K562 (cell line): ENCODE measurements around the gene CABP4. TPM values are rescaled to one million over a fixed set of nuclear protein-coding genes. Genes with fewer than 3 reads are reported as not detected.
A peak's percentile ranks its signal among the peaks of the same experiment; 100 is the strongest.

Experiments used
- BACH1 ChIP-seq: fragments of 200-800 bp; sonication (Bioruptor generic); IDR thresholded peaks from 2 replicates; pipeline ENCODE4 v1.6.1; 2016; ENCODE audit warnings: missing genetic modification characterization, missing compliant biosample characterization
- CAMTA2 ChIP-seq: fragments of 250-450 bp; sonication (Bioruptor Pico); conservative IDR thresholded peaks from 2 replicates; pipeline ENCODE4 v1.5.1; 2022
- CXXC5 ChIP-seq: fragments of 250-450 bp; sonication (Bioruptor Pico); IDR thresholded peaks from 2 replicates; pipeline ENCODE4 v1.8.0; 2022; ENCODE audit warnings: inconsistent platforms, mild to moderate bottlenecking, moderate library complexity
- ETS2 ChIP-seq: IDR thresholded peaks from 2 replicates; pipeline ENCODE4 v1.6.1; 2016; ENCODE audit warnings: borderline replicate concordance, missing genetic modification characterization, mild to moderate bottlenecking, moderate library complexity, missing compliant biosample characterization; ENCODE audit not compliant: poor library complexity, severe bottlenecking
- HBP1 ChIP-seq: fragments of 450-650 bp; formaldehyde crosslinking; IDR thresholded peaks from 2 replicates; pipeline ENCODE4 v1.4.0; 2022; ENCODE audit warnings: missing genetic modification characterization
- HEY1 ChIP-seq: fragments of 250-450 bp; sonication (Bioruptor Pico); IDR thresholded peaks from 2 replicates; pipeline ENCODE4 v1.5.0; 2020; ENCODE audit warnings: mild to moderate bottlenecking, moderate library complexity, borderline replicate concordance
- PYGO2 ChIP-seq: fragments of 450-650 bp; IDR thresholded peaks from 2 replicates; pipeline ENCODE4 v1.6.1; 2016; ENCODE audit warnings: mild to moderate bottlenecking, missing genetic modification characterization, moderate library complexity, missing compliant biosample characterization
- RBBP5 ChIP-seq: fragments of 200-600 bp; sonication (generic); IDR thresholded peaks from 2 replicates; pipeline ENCODE4 v1.6.1; 2012; ENCODE audit warnings: borderline replicate concordance, mild to moderate bottlenecking, low read length, control low read depth, inconsistent platforms; ENCODE audit not compliant: insufficient read depth, poor library complexity, severe bottlenecking
- RBM25 ChIP-seq: fragments of 200-400 bp; formaldehyde crosslinking; IDR thresholded peaks from 2 replicates; pipeline ENCODE4 v1.6.1; 2018; ENCODE audit warnings: low read length, low read depth, moderate library complexity; ENCODE audit not compliant: severe bottlenecking
- SMARCC2 ChIP-seq: fragments of 450-650 bp; IDR thresholded peaks from 2 replicates; pipeline ENCODE4 v1.6.1; 2017; ENCODE audit warnings: antibody characterized with exemption, moderate library complexity, mild to moderate bottlenecking, low read depth
- SUPT5H ChIP-seq: fragments of 450-650 bp; IDR thresholded peaks from 2 replicates; pipeline ENCODE4 v1.6.1; 2016
- TAF7 ChIP-seq: fragments of 450-650 bp; IDR thresholded peaks from 2 replicates; pipeline ENCODE4 v1.6.1; 2016; ENCODE audit warnings: missing genetic modification characterization, missing compliant biosample characterization
- TAL1 ChIP-seq: fragments of 450-650 bp; IDR thresholded peaks from 2 replicates; pipeline ENCODE4 v1.6.1; 2016; ENCODE audit warnings: mild to moderate bottlenecking
- THRAP3 ChIP-seq: fragments of 450-650 bp; IDR thresholded peaks from 2 replicates; pipeline ENCODE4 v1.6.1; 2016; ENCODE audit warnings: mild to moderate bottlenecking, inconsistent platforms, borderline replicate concordance
- ZC3H4 ChIP-seq: sonication (generic); formaldehyde crosslinking; IDR thresholded peaks from 2 replicates; pipeline ENCODE4 v1.9.0; 2021; ENCODE audit warnings: missing genetic modification reagents, borderline replicate concordance
- ZFP1 ChIP-seq: fragments of 450-650 bp; formaldehyde crosslinking; IDR thresholded peaks from 2 replicates; pipeline ENCODE4 v1.4.0; 2020; ENCODE audit warnings: mild to moderate bottlenecking, mixed read lengths
- ZNF644 ChIP-seq: fragments of 200-800 bp; sonication (Bioruptor generic); IDR thresholded peaks from 2 replicates; pipeline ENCODE4 v1.6.1; 2016; ENCODE audit warnings: low read depth, missing genetic modification characterization, missing compliant biosample characterization
- ZNF830 ChIP-seq: fragments of 250-450 bp; sonication (Bioruptor Pico); IDR thresholded peaks from 2 replicates; pipeline ENCODE4 v1.5.0; 2021; ENCODE audit warnings: mild to moderate bottlenecking
- polyA plus RNA-seq, 8 experiments: library from polyadenylated mRNA; depleted of rRNA in 4 of 8; stranded (reverse) in 5 of 8; unstranded in 3 of 8; fragments of >200 nt; fragmentation: Nextera tagmentation in 2 of 8; fragmentation: Illumina TruSeq in 1 of 8; extraction: Ambion mirVana in 2 of 8; extraction: Trizol in 1 of 8; gene quantifications; 2 replicates each; pipeline versions ENCODE4 v1.2.1 to v1.2.3, GENCODE V29; 2011 to 2014; ENCODE audit warnings: inconsistent platforms in 1 of 8, missing spikeins in 1 of 8
- total RNA-seq, 7 experiments: library from RNA; depleted of rRNA in 6 of 7; stranded (reverse); fragments of >200 nt in 6 of 7; fragmentation: Illumina TruSeq in 2 of 7; extraction: Trizol in 2 of 7; gene quantifications; 2 replicates each; pipeline versions ENCODE4 v1.2.1 to v1.2.3, GENCODE V29; 2011 to 2021; ENCODE audit warnings: low replicate concordance in 1 of 7
- TF ChIP-seq, protein P1 (sequence below): fragments of 250-450 bp; sonication (Bioruptor Pico); IDR thresholded peaks from 2 replicates; pipeline ENCODE4 v1.4.0; 2020; ENCODE audit warnings: mild to moderate bottlenecking, moderate library complexity
- TF ChIP-seq, protein P2 (sequence below): fragments of 250-450 bp; sonication (Bioruptor Pico); IDR thresholded peaks from 2 replicates; pipeline ENCODE4 v1.5.0; 2021
- TF ChIP-seq, protein P3 (sequence below): fragments of 450-650 bp; IDR thresholded peaks from 2 replicates; pipeline ENCODE4 v1.6.1; 2017; ENCODE audit warnings: mild to moderate bottlenecking, moderate library complexity

CABP4 gene
- total and polyA plus RNA-seq, 9 of the 15 experiments (the other 6 are each of a cell fraction or from before 2014, with no cell fraction given), result 0.11 TPM; not detected in 8

DNA sequence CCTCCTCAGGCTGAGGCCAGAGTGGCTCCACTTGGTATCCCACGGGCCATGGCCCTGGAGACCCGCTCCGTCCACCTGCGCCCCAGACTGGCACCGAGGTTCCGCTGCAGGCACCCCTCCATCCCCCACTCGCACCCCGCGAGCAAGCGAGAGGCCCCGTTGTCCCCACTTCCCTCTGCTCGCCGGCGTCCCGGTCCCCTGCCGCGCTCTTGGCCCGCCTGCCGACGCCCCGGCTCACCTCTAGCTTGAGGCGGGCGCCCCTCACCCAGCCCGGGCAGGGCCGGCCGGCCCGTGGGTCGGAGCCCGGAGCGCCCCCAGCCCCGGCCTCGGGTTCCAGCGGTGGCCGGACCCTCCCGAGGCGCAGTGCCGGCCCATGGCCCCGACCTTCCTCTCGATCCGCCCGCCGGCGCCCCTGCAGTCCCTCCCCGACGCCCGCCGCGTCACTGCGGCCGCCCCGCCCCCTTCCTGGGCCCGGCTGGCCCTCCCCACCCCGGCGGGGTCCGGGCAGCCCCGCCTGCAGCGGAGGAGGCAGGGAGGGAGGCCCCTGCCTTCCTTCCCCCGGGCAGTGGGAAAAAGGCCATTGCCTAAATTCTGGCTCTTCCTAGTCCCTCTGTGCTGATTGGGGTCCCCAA lies 49.9 kb downstream of the CABP4 start, which contains the start of gene PITPNM1 (continued):
- TF ChIP-seq HEY1 (CRISPR knock-in tag) (no peak), CAMTA2 (CRISPR knock-in tag) (no peak), ZC3H4 (CRISPR knock-in tag) (0 out of 2 replicates have a peak, but pooled peaks have one; percentile 4), HBP1 (CRISPR knock-in tag) (no peak), CXXC5 (CRISPR knock-in tag) (peak; percentile 54; the same call in 1 of the 2 replicates), PYGO2 (tag) (no peak), BACH1 (tag) (no peak), TAF7 (tag) (no peak), RBM25 (no peak), ZFP1 (CRISPR knock-in tag) (no peak), TAL1 (no peak), ETS2 (tag) (no peak), ZNF830 (CRISPR knock-in tag) (no peak), ZNF644 (tag) (no peak), SMARCC2 (no peak), RBBP5 (peak; percentile 55), THRAP3 (no peak), SUPT5H (no peak)
- TF ChIP-seq, protein P1, sequence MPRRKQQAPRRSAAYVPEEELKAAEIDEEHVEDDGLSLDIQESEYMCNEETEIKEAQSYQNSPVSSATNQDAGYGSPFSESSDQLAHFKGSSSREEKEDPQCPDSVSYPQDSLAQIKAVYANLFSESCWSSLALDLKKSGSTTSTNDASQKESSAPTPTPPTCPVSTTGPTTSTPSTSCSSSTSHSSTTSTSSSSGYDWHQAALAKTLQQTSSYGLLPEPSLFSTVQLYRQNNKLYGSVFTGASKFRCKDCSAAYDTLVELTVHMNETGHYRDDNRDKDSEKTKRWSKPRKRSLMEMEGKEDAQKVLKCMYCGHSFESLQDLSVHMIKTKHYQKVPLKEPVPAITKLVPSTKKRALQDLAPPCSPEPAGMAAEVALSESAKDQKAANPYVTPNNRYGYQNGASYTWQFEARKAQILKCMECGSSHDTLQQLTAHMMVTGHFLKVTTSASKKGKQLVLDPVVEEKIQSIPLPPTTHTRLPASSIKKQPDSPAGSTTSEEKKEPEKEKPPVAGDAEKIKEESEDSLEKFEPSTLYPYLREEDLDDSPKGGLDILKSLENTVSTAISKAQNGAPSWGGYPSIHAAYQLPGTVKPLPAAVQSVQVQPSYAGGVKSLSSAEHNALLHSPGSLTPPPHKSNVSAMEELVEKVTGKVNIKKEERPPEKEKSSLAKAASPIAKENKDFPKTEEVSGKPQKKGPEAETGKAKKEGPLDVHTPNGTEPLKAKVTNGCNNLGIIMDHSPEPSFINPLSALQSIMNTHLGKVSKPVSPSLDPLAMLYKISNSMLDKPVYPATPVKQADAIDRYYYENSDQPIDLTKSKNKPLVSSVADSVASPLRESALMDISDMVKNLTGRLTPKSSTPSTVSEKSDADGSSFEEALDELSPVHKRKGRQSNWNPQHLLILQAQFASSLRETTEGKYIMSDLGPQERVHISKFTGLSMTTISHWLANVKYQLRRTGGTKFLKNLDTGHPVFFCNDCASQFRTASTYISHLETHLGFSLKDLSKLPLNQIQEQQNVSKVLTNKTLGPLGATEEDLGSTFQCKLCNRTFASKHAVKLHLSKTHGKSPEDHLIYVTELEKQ (CRISPR knock-in tag), result no peak
- TF ChIP-seq, protein P2, sequence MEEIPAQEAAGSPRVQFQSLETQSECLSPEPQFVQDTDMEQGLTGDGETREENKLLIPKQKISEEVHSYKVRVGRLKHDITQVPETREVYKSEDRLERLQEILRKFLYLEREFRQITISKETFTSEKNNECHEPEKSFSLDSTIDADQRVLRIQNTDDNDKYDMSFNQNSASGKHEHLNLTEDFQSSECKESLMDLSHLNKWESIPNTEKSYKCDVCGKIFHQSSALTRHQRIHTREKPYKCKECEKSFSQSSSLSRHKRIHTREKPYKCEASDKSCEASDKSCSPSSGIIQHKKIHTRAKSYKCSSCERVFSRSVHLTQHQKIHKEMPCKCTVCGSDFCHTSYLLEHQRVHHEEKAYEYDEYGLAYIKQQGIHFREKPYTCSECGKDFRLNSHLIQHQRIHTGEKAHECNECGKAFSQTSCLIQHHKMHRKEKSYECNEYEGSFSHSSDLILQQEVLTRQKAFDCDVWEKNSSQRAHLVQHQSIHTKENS (CRISPR knock-in tag), result no peak
- TF ChIP-seq, protein P3, sequence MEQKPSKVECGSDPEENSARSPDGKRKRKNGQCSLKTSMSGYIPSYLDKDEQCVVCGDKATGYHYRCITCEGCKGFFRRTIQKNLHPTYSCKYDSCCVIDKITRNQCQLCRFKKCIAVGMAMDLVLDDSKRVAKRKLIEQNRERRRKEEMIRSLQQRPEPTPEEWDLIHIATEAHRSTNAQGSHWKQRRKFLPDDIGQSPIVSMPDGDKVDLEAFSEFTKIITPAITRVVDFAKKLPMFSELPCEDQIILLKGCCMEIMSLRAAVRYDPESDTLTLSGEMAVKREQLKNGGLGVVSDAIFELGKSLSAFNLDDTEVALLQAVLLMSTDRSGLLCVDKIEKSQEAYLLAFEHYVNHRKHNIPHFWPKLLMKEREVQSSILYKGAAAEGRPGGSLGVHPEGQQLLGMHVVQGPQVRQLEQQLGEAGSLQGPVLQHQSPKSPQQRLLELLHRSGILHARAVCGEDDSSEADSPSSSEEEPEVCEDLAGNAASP, result no peak
